ENCODE results near the gene RNF152. TPM values are rescaled to one million over a fixed set of nuclear protein-coding genes. Genes with fewer than 3 reads are reported as not detected.

The RNF152 gene
- total and polyA plus RNA-seq, 2 of the 13 experiments (the other 11 are each of a cell fraction or from before 2014, with no cell fraction given) = 0.04 TPM; not detected in 1

- no peak for TF ChIP-seq ARID4A (CRISPR knock-in tag; IDR thresholded peaks at IDR 0.05; ENCODE audit: borderline replicate concordance)
Measured at GRCh38 chr18:61771861-61772260, 120.9 kb downstream of the RNF152 start (continued).

GRCh38 chr18:61770279-61770678 lies 122.5 kb downstream of the RNF152 start:
- no peak overlapping the region for H3K4me3 ChIP-seq (replicated peaks in 1 of 3; ENCODE audit: insufficient read depth in 1 of 3, low read depth in 2 of 3, low read length in 3 of 3)
- H4K20me1 ChIP-seq (ENCODE audit: insufficient read depth, low read length) = no peaks in the 10 kb centered on the region
- H2AFZ ChIP-seq (ENCODE audit: low read length) = no peak overlapping the region
- no peak for ATAC-seq
- DNase-seq (ENCODE audit: low spot score) = no peak
- no peaks in the 10 kb centered on the region for H3K36me3 ChIP-seq (replicated peaks in 1 of 2; ENCODE audit: control insufficient read depth in 1 of 2, insufficient read depth in 2 of 2, low read length in 2 of 2)
- WGBS (ENCODE audit: low lambda C conversion rate) = 57% methylated on average over 3 of the region's 3 CpGs
- no peak for TF ChIP-seq GABPB1 (CRISPR knock-in tag; IDR thresholded peaks at IDR 0.05)
- TF ChIP-seq SUZ12 (IDR thresholded peaks at IDR 0.05; ENCODE audit: low read depth, low read length) = no peak
- TF ChIP-seq ZNF597 (CRISPR knock-in tag; IDR thresholded peaks at IDR 0.05) = no peak
- no peak for TF ChIP-seq SNAPC2 (CRISPR knock-in tag; IDR thresholded peaks at IDR 0.05)
- no peak for TF ChIP-seq PRPF4 (IDR thresholded peaks at IDR 0.05; ENCODE audit: low read depth, low read length, poor library complexity, severe bottlenecking)
- TF ChIP-seq RAD51 (IDR thresholded peaks at IDR 0.05; ENCODE audit: borderline replicate concordance) = no peak
- TF ChIP-seq SP1 (IDR thresholded peaks at IDR 0.05) = no peak
- no peak for TF ChIP-seq SP1 (CRISPR knock-in tag; IDR thresholded peaks at IDR 0.05)
- TF ChIP-seq KAT2B (IDR thresholded peaks at IDR 0.05; ENCODE audit: borderline replicate concordance, low read depth, low read length) = no peak
- no peak for TF ChIP-seq SMAD1 (CRISPR knock-in tag; IDR thresholded peaks at IDR 0.05; ENCODE audit: borderline replicate concordance, low read depth)
- TF ChIP-seq MAFG (CRISPR knock-in tag; IDR thresholded peaks at IDR 0.05) = no peak
- no peak for TF ChIP-seq ZNF503 (CRISPR knock-in tag; IDR thresholded peaks at IDR 0.05)
- TF ChIP-seq ZBTB1 (CRISPR knock-in tag; IDR thresholded peaks at IDR 0.05; ENCODE audit: borderline replicate concordance) = no peak
- TF ChIP-seq IKZF4 (CRISPR knock-in tag; IDR thresholded peaks at IDR 0.05; ENCODE audit: borderline replicate concordance, low read depth, not compliant biosample characterization) = no peak
- TF ChIP-seq MTERF4 (CRISPR knock-in tag; IDR thresholded peaks at IDR 0.05) = no peak
- H3K27me3 ChIP-seq (ENCODE audit: control insufficient read depth in 1 of 2, insufficient read depth in 2 of 2, low read length in 2 of 2) = no peaks in the 10 kb centered on the region; a peak in 1 of 5 replicates
- H3K79me2 ChIP-seq (ENCODE audit: insufficient read depth, low read length) = no peaks in the 10 kb centered on the region
- H3K4me2 ChIP-seq (ENCODE audit: low read depth, low read length) = no peak overlapping the region
- no peak overlapping the region for H3K9ac ChIP-seq (ENCODE audit: insufficient read depth, low read depth, low read length)
- ChIA-PET CTCF (ENCODE audit: low intra/inter-chr PET ratio, low total read pairs) (no interaction called here), POLR2A (no interaction called here)
- no peaks in the 10 kb centered on the region for H3K4me1 ChIP-seq (ENCODE audit: insufficient read depth, low read length)
- H3K27ac ChIP-seq (ENCODE audit: extremely low read length, insufficient read depth, low read length) = no peak overlapping the region
- H3K9me3 ChIP-seq (ENCODE audit: low read length) = no peaks in the 10 kb centered on the region
- intact Hi-C loops (cut with micrococcal nuclease; ENCODE audit: unreplicated experiment) (no loop called here), in situ Hi-C loops (cut with HindIII; ENCODE audit: extremely low pct_ligation_motif_present, low pct_unique_long_range_greater_than_20kb) (no loop called here)
- FAIRE-seq = no peak
- BruUV-seq (replicated peaks) = no TSS peak
